Stimulated activated CD4-positive, alpha-beta T cell treated with anti-CD3 and anti-CD28 coated beads, TNF-alpha, amount 100 ng/mL, for 1 hour (primary cell): ENCODE results near the gene ZNF341.
A peak's percentile ranks its signal among the peaks of the same experiment; 100 is the strongest.

Experiments used
- DNase-seq, 3 donors: peaks; one replicate each; pipeline ENCODE4 v3.0.0-alpha.2; 2020; ENCODE audit warnings: low read depth in 3 of 3, low spot score in 1 of 3

ZNF341 gene

GRCh38 chr20:33701629-33702450, 30.0 kb upstream of the ZNF341 start:
- no peak for DNase-seq

GRCh38 chr20:33702861-33703260, 28.9 kb upstream of the ZNF341 start:
- DNase-seq: no peak

- no peak for DNase-seq
Observed at GRCh38 chr20:33703498-33704137, 28.2 kb upstream of the ZNF341 start.

- DNase-seq: no peak
Observed at GRCh38 chr20:33704197-33704924, 27.4 kb upstream of the ZNF341 start.

GRCh38 chr20:33707668-33708067, 24.1 kb upstream of the ZNF341 start:
- no peak for DNase-seq

GRCh38 chr20:33709398-33709797, 22.4 kb upstream of the ZNF341 start:
- no peak for DNase-seq

- DNase-seq: no peak
Observed at GRCh38 chr20:33709905-33710541, 21.8 kb upstream of the ZNF341 start.

- no peak for DNase-seq
Observed at GRCh38 chr20:33710681-33711445, 20.9 kb upstream of the ZNF341 start.

GRCh38 chr20:33711446-33711738, 20.4 kb upstream of the ZNF341 start:
- no peak for DNase-seq

GRCh38 chr20:33713865-33714367, 17.9 kb upstream of the ZNF341 start:
- DNase-seq: no peak

GRCh38 chr20:33716498-33716897, 15.3 kb upstream of the ZNF341 start:
- no peak for DNase-seq

GRCh38 chr20:33719277-33719988, 12.4 kb upstream of the ZNF341 start:
- DNase-seq: no peak

- peak; percentile 69 to 72 (median 70) for DNase-seq
Observed at GRCh38 chr20:33719989-33720709, 11.6 kb upstream of the ZNF341 start, which contains the start of gene PXMP4. PXMP4 (minus strand) TSS chr20:33720310; CDS start chr20:33720207, 103 bp downstream.

GRCh38 chr20:33721391-33722140, 10.2 kb upstream of the ZNF341 start:
- no peak for DNase-seq

- no peak for DNase-seq
Observed at GRCh38 chr20:33724439-33725094, 7.2 kb upstream of the ZNF341 start.

GRCh38 chr20:33725607-33726264, 6.1 kb upstream of the ZNF341 start:
- DNase-seq: no peak

- no peak for DNase-seq
Observed at GRCh38 chr20:33727115-33727479, 4.7 kb upstream of the ZNF341 start.

- DNase-seq: no peak
Observed at GRCh38 chr20:33727806-33728205, 4.0 kb upstream of the ZNF341 start.
